ENCODE measurements around the gene TRPM5. TPM values are rescaled to one million over a fixed set of nuclear protein-coding genes. Genes with fewer than 3 reads are reported as not detected.

The TRPM5 gene
- total RNA-seq, 1 donor from 2014 or later: not detected

DNA sequence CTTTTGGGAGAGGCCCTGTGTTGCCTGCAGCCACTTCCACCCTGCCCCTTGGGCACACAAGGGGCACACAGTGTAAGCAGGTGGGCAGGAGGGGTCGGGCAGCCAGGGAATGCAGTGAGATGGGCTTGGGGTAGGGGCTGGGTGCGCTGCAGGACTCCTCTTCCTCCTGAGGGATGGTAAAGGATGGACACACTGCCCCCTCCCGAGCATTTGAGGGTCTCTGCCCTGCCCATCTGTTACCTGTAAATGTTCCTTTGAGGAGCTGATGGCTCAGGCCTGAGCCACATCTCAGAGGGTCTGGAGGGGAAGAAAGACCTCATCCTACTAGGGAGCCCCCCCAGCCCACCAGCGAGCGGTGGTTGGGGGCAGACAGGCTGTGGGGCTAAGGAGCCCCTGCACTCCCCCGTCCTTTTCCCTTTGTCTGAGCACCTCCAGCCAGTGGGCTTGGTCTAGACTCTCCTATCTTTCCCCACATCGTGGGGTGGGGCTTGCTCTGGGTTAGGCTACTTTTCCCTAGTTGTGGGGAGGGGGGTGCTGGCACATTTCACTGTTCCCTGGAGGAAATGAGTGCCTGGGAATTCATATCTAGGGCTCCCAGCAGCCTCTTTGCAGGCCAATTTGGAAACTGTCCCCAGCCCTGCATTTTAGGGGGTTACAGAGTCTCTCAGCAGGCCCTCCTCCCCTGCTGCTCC lies 45.5 kb downstream of the TRPM5 start:
- peaks cover 26% of the 10 kb centered on the region for H3K4me1 Mint-ChIP-seq (ENCODE audit: unreplicated experiment)
- H3K9me3 Mint-ChIP-seq (ENCODE audit: unreplicated experiment): no peaks in the 10 kb centered on the region
- peak overlapping the region; percentile 86 for H3K27ac Mint-ChIP-seq (ENCODE audit: unreplicated experiment)
- H3K27me3 Mint-ChIP-seq (ENCODE audit: unreplicated experiment): no peaks in the 10 kb centered on the region
- peaks cover 2% of the 10 kb centered on the region for H3K36me3 Mint-ChIP-seq (ENCODE audit: unreplicated experiment)
- TF ChIP-seq, protein P1, sequence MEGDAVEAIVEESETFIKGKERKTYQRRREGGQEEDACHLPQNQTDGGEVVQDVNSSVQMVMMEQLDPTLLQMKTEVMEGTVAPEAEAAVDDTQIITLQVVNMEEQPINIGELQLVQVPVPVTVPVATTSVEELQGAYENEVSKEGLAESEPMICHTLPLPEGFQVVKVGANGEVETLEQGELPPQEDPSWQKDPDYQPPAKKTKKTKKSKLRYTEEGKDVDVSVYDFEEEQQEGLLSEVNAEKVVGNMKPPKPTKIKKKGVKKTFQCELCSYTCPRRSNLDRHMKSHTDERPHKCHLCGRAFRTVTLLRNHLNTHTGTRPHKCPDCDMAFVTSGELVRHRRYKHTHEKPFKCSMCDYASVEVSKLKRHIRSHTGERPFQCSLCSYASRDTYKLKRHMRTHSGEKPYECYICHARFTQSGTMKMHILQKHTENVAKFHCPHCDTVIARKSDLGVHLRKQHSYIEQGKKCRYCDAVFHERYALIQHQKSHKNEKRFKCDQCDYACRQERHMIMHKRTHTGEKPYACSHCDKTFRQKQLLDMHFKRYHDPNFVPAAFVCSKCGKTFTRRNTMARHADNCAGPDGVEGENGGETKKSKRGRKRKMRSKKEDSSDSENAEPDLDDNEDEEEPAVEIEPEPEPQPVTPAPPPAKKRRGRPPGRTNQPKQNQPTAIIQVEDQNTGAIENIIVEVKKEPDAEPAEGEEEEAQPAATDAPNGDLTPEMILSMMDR (IDR thresholded peaks at IDR 0.05): no peak
- H3K4me3 Mint-ChIP-seq (ENCODE audit: unreplicated experiment): peak overlapping the region; percentile 87
- DNase-seq (ENCODE audit: extremely low spot score, unreplicated experiment): no peak

GRCh38 chr11:2397005-2397404 lies 47.3 kb downstream of the TRPM5 start:
- Mint-ChIP-seq H3K27me3 (ENCODE audit: unreplicated experiment) (no peaks in the 10 kb centered on the region), H3K36me3 (ENCODE audit: unreplicated experiment) (peaks cover 2% of the 10 kb centered on the region), H3K9me3 (ENCODE audit: unreplicated experiment) (no peaks in the 10 kb centered on the region), H3K27ac (ENCODE audit: unreplicated experiment) (no peak overlapping the region), H3K4me3 (ENCODE audit: unreplicated experiment) (no peak overlapping the region), H3K4me1 (ENCODE audit: unreplicated experiment) (peaks cover 20% of the 10 kb centered on the region)
- DNase-seq (ENCODE audit: extremely low spot score, unreplicated experiment): no peak
- TF ChIP-seq, protein P1 (IDR thresholded peaks at IDR 0.05): no peak

DNA sequence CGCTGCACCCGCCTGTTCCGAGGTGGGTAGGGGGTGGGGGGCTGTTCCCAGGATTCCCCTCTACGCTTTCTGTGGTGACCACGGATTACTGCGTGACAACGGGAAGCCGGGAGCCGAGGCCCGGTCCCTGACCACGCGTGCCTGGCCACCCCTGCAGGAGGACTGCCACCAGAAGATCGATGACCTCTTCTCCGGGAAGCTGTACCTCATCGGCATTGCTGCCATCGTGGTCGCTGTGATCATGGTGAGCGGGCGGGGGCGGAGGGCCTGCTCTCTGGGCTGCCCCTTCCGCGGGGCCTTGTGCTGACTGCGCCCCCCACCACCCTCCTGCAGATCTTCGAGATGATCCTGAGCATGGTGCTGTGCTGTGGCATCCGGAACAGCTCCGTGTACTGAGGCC lies 47.8 kb downstream of the TRPM5 start:
- H3K27ac Mint-ChIP-seq (ENCODE audit: unreplicated experiment): no peak overlapping the region
- peaks cover 2% of the 10 kb centered on the region for H3K36me3 Mint-ChIP-seq (ENCODE audit: unreplicated experiment)
- TF ChIP-seq, protein P1 (IDR thresholded peaks at IDR 0.05): no peak
- no peak overlapping the region for H3K4me3 Mint-ChIP-seq (ENCODE audit: unreplicated experiment)
- no peak for DNase-seq (ENCODE audit: extremely low spot score, unreplicated experiment)
- H3K27me3 Mint-ChIP-seq (ENCODE audit: unreplicated experiment): no peaks in the 10 kb centered on the region
- peaks cover 16% of the 10 kb centered on the region for H3K4me1 Mint-ChIP-seq (ENCODE audit: unreplicated experiment)
- H3K9me3 Mint-ChIP-seq (ENCODE audit: unreplicated experiment): no peaks in the 10 kb centered on the region

- Mint-ChIP-seq H3K4me1 (ENCODE audit: unreplicated experiment) (peaks cover 14% of the 10 kb centered on the region), H3K27me3 (ENCODE audit: unreplicated experiment) (no peaks in the 10 kb centered on the region), H3K27ac (ENCODE audit: unreplicated experiment) (no peak overlapping the region), H3K36me3 (ENCODE audit: unreplicated experiment) (peaks cover 2% of the 10 kb centered on the region), H3K4me3 (ENCODE audit: unreplicated experiment) (no peak overlapping the region), H3K9me3 (ENCODE audit: unreplicated experiment) (no peaks in the 10 kb centered on the region)
- DNase-seq (ENCODE audit: extremely low spot score, unreplicated experiment): no peak
- TF ChIP-seq, protein P1 (IDR thresholded peaks at IDR 0.05): no peak
These were observed 48.5 kb downstream of the TRPM5 start for GRCh38 chr11:2395856-2396255.

- Mint-ChIP-seq H3K27me3 (ENCODE audit: unreplicated experiment) (no peaks in the 10 kb centered on the region), H3K9me3 (ENCODE audit: unreplicated experiment) (no peaks in the 10 kb centered on the region), H3K4me3 (ENCODE audit: unreplicated experiment) (no peak overlapping the region), H3K27ac (ENCODE audit: unreplicated experiment) (no peak overlapping the region), H3K36me3 (ENCODE audit: unreplicated experiment) (peaks cover 2% of the 10 kb centered on the region), H3K4me1 (ENCODE audit: unreplicated experiment) (peaks cover 20% of the 10 kb centered on the region)
- DNase-seq (ENCODE audit: extremely low spot score, unreplicated experiment): no peak
- TF ChIP-seq, protein P1 (IDR thresholded peaks at IDR 0.05): no peak
These were observed 49.0 kb downstream of the TRPM5 start for GRCh38 chr11:2395211-2395730.
